ENCODE data around the gene PDCL2. TPM values are rescaled to one million over a fixed set of nuclear protein-coding genes. Genes with fewer than 3 reads are reported as not detected.

The PDCL2 gene
- total and polyA plus RNA-seq, 2 of the 13 experiments (the other 11 are each of a cell fraction or from before 2014, with no cell fraction given): not detected

GRCh38 chr4:55545641-55546505 lies 46.2 kb downstream of the PDCL2 start (continued):
- TF ChIP-seq ZNF609 (CRISPR knock-in tag; IDR thresholded peaks at IDR 0.05; ENCODE audit: borderline replicate concordance) (0 out of 2 replicates have a peak, but pooled peaks have one; percentile 28), SALL1 (CRISPR knock-in tag; IDR thresholded peaks at IDR 0.05) (peak; percentile 79), KLF6 (CRISPR knock-in tag; IDR thresholded peaks at IDR 0.05) (0 out of 2 replicates have a peak, but pooled peaks have one; percentile 25), FOSL2 (CRISPR knock-in tag; IDR thresholded peaks at IDR 0.05) (peak; percentile 9; the same call in 1 of the 2 replicates), ASH2L (IDR thresholded peaks at IDR 0.05; ENCODE audit: insufficient read length, low read depth, low read length) (peak; percentile 82), CHCHD3 (CRISPR knock-in tag; IDR thresholded peaks at IDR 0.05) (no peak), HCFC1 (IDR thresholded peaks at IDR 0.05; ENCODE audit: low read depth, low read length) (peak; percentile 40; the same call in 1 of the 2 replicates), ZNF572 (CRISPR knock-in tag; IDR thresholded peaks at IDR 0.05) (no peak), ZNF556 (CRISPR knock-in tag; IDR thresholded peaks at IDR 0.05; ENCODE audit: borderline replicate concordance) (0 out of 2 replicates have a peak, but pooled peaks have one; percentile 32), FOXA3 (CRISPR knock-in tag; IDR thresholded peaks at IDR 0.05) (peak; percentile 24; the same call in 1 of the 2 replicates), SKI (IDR thresholded peaks at IDR 0.05; ENCODE audit: partially characterized antibody) (no peak), FOXC1 (CRISPR knock-in tag; IDR thresholded peaks at IDR 0.05; ENCODE audit: borderline replicate concordance) (peak; percentile 45; the same call in 1 of the 2 replicates), NCOA1 (CRISPR knock-in tag; IDR thresholded peaks at IDR 0.05) (no peak), NFKB2 (CRISPR knock-in tag; IDR thresholded peaks at IDR 0.05; ENCODE audit: borderline replicate concordance) (peak; percentile 41; the same call in 1 of the 2 replicates), TFDP2 (CRISPR knock-in tag; IDR thresholded peaks at IDR 0.05) (peak; percentile 75), TRIM24 (CRISPR knock-in tag; IDR thresholded peaks at IDR 0.05) (no peak), MED1 (CRISPR knock-in tag; IDR thresholded peaks at IDR 0.05) (peak; percentile 29; the same call in 1 of the 2 replicates), RELA (CRISPR knock-in tag; IDR thresholded peaks at IDR 0.05) (no peak), ZNF143 (CRISPR knock-in tag; IDR thresholded peaks at IDR 0.05) (no peak)
- TF ChIP-seq, protein P1, sequence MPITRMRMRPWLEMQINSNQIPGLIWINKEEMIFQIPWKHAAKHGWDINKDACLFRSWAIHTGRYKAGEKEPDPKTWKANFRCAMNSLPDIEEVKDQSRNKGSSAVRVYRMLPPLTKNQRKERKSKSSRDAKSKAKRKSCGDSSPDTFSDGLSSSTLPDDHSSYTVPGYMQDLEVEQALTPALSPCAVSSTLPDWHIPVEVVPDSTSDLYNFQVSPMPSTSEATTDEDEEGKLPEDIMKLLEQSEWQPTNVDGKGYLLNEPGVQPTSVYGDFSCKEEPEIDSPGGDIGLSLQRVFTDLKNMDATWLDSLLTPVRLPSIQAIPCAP (CRISPR knock-in tag; IDR thresholded peaks at IDR 0.05; ENCODE audit: low read depth): no peak
- TF ChIP-seq, protein P2, sequence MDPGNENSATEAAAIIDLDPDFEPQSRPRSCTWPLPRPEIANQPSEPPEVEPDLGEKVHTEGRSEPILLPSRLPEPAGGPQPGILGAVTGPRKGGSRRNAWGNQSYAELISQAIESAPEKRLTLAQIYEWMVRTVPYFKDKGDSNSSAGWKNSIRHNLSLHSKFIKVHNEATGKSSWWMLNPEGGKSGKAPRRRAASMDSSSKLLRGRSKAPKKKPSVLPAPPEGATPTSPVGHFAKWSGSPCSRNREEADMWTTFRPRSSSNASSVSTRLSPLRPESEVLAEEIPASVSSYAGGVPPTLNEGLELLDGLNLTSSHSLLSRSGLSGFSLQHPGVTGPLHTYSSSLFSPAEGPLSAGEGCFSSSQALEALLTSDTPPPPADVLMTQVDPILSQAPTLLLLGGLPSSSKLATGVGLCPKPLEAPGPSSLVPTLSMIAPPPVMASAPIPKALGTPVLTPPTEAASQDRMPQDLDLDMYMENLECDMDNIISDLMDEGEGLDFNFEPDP (CRISPR knock-in tag; conservative IDR thresholded peaks at IDR 0.05): no peak
